GM23248 (cell line): ENCODE data around the gene CAMK2D. TPM values are rescaled to one million over a fixed set of nuclear protein-coding genes. Genes with fewer than 3 reads are reported as not detected.

ENCODE experiments used
- DNase-seq: peaks from one replicate; pipeline ENCODE4 v3.0.0-alpha.2; 2015
- H2AFZ ChIP-seq: fragments of 200-600 bp; sonication (generic); 2 replicates; pipeline ENCODE4 v1.6.1; 2016; ENCODE audit warnings: antibody characterized with exemption
- H3F3A ChIP-seq: fragments of 200-600 bp; sonication (generic); 2 replicates; pipeline ENCODE4 v1.6.1; 2016; ENCODE audit warnings: mild to moderate bottlenecking, antibody characterized with exemption, mixed run types; ENCODE audit not compliant: insufficient read depth
- H3K27ac ChIP-seq: fragments of 200-600 bp; sonication (generic); 2 replicates; pipeline ENCODE4 v1.5.1; 2016; ENCODE audit warnings: mild to moderate bottlenecking
- H3K27me3 ChIP-seq: fragments of 200-600 bp; sonication (generic); replicated peaks from 2 replicates; pipeline ENCODE4 v1.6.1; 2016; ENCODE audit warnings: mild to moderate bottlenecking; ENCODE audit not compliant: insufficient read depth
- H3K36me3 ChIP-seq: fragments of 200-600 bp; sonication (generic); 2 replicates; pipeline ENCODE4 v1.6.1; 2016; ENCODE audit warnings: low read depth, mild to moderate bottlenecking
- H3K4me1 ChIP-seq: fragments of 200-600 bp; sonication (generic); 2 replicates; pipeline ENCODE4 v1.6.1; 2016; ENCODE audit warnings: mild to moderate bottlenecking; ENCODE audit not compliant: insufficient read depth
- H3K4me2 ChIP-seq: fragments of 200-600 bp; sonication (generic); one replicate; pipeline ENCODE4 v1.6.1; 2016; ENCODE audit warnings: mild to moderate bottlenecking; ENCODE audit not compliant: unreplicated experiment
- H3K4me3 ChIP-seq: fragments of 200-600 bp; sonication (generic); 2 replicates; pipeline ENCODE4 v1.5.1; 2016; ENCODE audit warnings: mild to moderate bottlenecking
- H3K79me2 ChIP-seq: fragments of 200-600 bp; sonication (generic); 2 replicates; pipeline ENCODE4 v1.6.1; 2016; ENCODE audit warnings: mild to moderate bottlenecking; ENCODE audit not compliant: insufficient read depth
- H3K9ac ChIP-seq: fragments of 200-600 bp; sonication (generic); 2 replicates; pipeline ENCODE4 v1.6.1; 2016; ENCODE audit warnings: mild to moderate bottlenecking
- H3K9me2 ChIP-seq: fragments of 200-600 bp; sonication (generic); 2 replicates; pipeline ENCODE4 v1.6.1; 2016; ENCODE audit warnings: mixed run types, mild to moderate bottlenecking, moderate library complexity; ENCODE audit not compliant: insufficient read depth
- H3K9me3 ChIP-seq: fragments of 200-600 bp; sonication (generic); one replicate; pipeline ENCODE4 v1.6.1; 2017; ENCODE audit warnings: low read depth
- H4K20me1 ChIP-seq: fragments of 200-600 bp; sonication (generic); 2 replicates; pipeline ENCODE4 v1.6.0; 2016; ENCODE audit not compliant: insufficient read depth
- EZH2 ChIP-seq: fragments of 200-600 bp; sonication (generic); IDR thresholded peaks from 2 replicates; pipeline ENCODE4 v1.6.1; 2018; ENCODE audit warnings: antibody characterized with exemption, mild to moderate bottlenecking; ENCODE audit not compliant: insufficient read depth, poor library complexity, severe bottlenecking
- EZH2phosphoT487 ChIP-seq: fragments of 200-600 bp; sonication (generic); IDR thresholded peaks from 2 replicates; pipeline ENCODE4 v1.6.1; 2018; ENCODE audit warnings: antibody characterized with exemption, moderate library complexity, mild to moderate bottlenecking, low read depth; ENCODE audit not compliant: insufficient read depth
- WGBS, 2 experiments: methylation state at CpG; one replicate each; pipeline ENCODE4 v1.1.6; 2015 to 2017; ENCODE audit warnings: low lambda C conversion rate in 2 of 2, low coverage in 1 of 2; ENCODE audit errors: missing lambda C conversion rate in 2 of 2; 5-methylcytosine and 5-hydroxymethylcytosine counted together
- in situ Hi-C: fragments of 300-500 bp; cut with MboI; formaldehyde crosslinking; loops from 2 replicates; pipeline ENCODE4 v1.15.0; 2020
- polyA plus RNA-seq: library from polyadenylated mRNA; unstranded; fragments of >200 nt; fragmentation: Nextera tagmentation; extraction: Ambion mirVana; gene quantifications from 2 replicates; pipeline ENCODE4 v1.2.1, GENCODE V29; 2016
- total RNA-seq: library from RNA; depleted of rRNA; stranded (reverse); fragments of >200 nt; shearing (Covaris generic); gene quantifications from 2 replicates; pipeline ENCODE4 v1.2.3, GENCODE V29; 2014

CAMK2D gene
- total and polyA plus RNA-seq, 2 experiments from 2014 or later, result 78.8 to 94.5 TPM

GRCh38 chr4:113635739-113636437 is 125.7 kb downstream of the CAMK2D start:
- Histone ChIP-seq H3K4me3 (no peak overlapping the region), H3F3A (no peaks in the 10 kb centered on the region), H3K27ac (no peak overlapping the region), H3K27me3 (no peaks in the 10 kb centered on the region), H3K79me2 (peaks cover 97% of the 10 kb centered on the region), H3K4me2 (no peak overlapping the region), H3K4me1 (peaks cover 25% of the 10 kb centered on the region), H3K36me3 (no peaks in the 10 kb centered on the region), H3K9me2 (no peaks in the 10 kb centered on the region), H2AFZ (no peak overlapping the region), H3K9ac (no peak overlapping the region), H3K9me3 (no peaks in the 10 kb centered on the region), H4K20me1 (peaks cover 5% of the 10 kb centered on the region; the same call in 1 of the 2 replicates)
- no peak for DNase-seq
- in situ Hi-C loops, result no loop called here
- TF ChIP-seq EZH2 (no peak), EZH2phosphoT487 (no peak)
- 95 to 96% methylated on average over 3 of the region's 3 CpGs for WGBS, 2 experiments

DNA sequence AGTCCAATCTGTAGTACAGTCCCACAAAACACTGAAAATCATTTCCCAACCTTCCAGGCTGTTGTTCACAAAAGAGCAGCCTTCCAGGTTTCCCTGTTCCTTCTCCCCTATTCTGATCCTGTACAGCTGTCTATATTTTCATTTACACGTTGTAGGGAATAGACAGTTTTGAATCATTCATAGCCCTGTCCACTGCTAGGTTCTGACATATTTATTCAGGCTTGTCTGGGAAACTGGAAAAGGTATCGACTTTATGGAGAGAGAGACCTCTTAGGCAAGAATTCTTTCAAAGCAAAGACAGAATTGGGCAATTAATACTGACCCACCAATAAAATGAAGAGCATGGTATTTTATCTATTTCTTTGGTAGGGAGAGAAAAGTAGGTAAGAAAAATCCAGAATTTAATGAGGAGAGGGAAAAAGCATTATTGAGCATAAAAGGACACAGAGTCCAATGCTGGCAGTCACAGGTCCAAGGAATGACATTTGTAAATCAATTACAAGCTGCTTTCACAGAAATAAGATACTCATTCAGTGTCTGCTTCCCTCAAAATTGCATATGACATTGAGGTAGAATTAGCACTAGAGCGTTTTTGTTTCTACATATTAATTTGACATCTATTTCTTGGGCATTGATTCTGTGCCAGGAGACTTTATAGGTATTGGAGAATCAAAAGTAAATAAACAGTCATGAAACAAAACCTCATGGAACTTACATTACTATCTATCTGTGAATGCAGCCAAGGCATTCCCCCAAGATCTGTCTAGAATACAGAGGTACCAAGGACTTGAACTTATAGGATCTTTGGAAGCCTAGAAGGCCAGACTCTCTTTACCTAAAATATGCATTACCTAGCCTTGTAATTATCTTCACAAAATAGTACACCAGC is 127.2 kb downstream of the CAMK2D start:
- 82 to 88% methylated on average over 3 of the region's 3 CpGs for WGBS, 2 experiments
- no peaks in the 10 kb centered on the region for H3F3A ChIP-seq
- TF ChIP-seq EZH2 (no peak), EZH2phosphoT487 (no peak)
- in situ Hi-C loops, result no loop called here
- H3K9ac ChIP-seq, result no peak overlapping the region
- H4K20me1 ChIP-seq, result peaks cover 12% of the 10 kb centered on the region; the same call in 1 of the 2 replicates
- peaks cover 25% of the 10 kb centered on the region for H3K4me1 ChIP-seq
- no peaks in the 10 kb centered on the region for H3K36me3 ChIP-seq
- no peaks in the 10 kb centered on the region for H3K9me2 ChIP-seq
- H3K9me3 ChIP-seq, result no peaks in the 10 kb centered on the region
- peaks cover 97% of the 10 kb centered on the region for H3K79me2 ChIP-seq
- H3K27ac ChIP-seq, result no peak overlapping the region
- no peak overlapping the region for H3K4me2 ChIP-seq
- H3K4me3 ChIP-seq, result no peak overlapping the region
- H2AFZ ChIP-seq, result no peak overlapping the region
- no peak for DNase-seq
- H3K27me3 ChIP-seq, result no peaks in the 10 kb centered on the region

DNA sequence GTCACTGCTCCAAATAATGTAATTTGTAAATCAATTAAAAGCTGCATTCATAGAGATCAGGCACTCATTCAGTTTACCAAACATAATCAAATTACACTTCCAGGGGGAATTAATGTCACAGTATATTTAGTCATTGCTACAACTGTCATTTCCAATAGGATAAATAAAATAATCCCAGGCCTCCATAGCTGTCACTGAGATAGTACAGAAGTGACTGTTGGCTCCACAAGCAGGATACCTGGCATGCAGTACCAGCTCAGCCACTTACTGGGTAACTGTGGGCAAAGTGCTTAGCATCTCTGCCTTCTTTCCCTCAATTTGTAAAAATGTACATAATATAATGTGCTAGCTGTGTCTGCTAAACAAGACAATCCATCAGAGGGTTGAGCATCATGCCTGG is 128.1 kb downstream of the CAMK2D start:
- peaks cover 12% of the 10 kb centered on the region; the same call in 1 of the 2 replicates for H4K20me1 ChIP-seq
- H3K79me2 ChIP-seq, result peaks cover 97% of the 10 kb centered on the region

GRCh38 chr4:113628711-113629110 is 132.8 kb downstream of the CAMK2D start:
- H3K9me3 ChIP-seq, result no peaks in the 10 kb centered on the region
- H3K79me2 ChIP-seq, result peaks cover 100% of the 10 kb centered on the region
- no peaks in the 10 kb centered on the region for H3K4me1 ChIP-seq
- in situ Hi-C loops, result no loop called here
- H3K27me3 ChIP-seq, result no peaks in the 10 kb centered on the region
- H3K9ac ChIP-seq, result no peak overlapping the region
- TF ChIP-seq EZH2phosphoT487 (no peak), EZH2 (no peak)
- WGBS, 2 experiments, result 94 to 95% methylated on average over 1 of the region's 1 CpG
- H3K4me3 ChIP-seq, result no peak overlapping the region
- 0 out of 2 replicates have a peak, but pooled peaks cover 16% of the 10 kb centered on the region for H4K20me1 ChIP-seq
- no peak overlapping the region for H2AFZ ChIP-seq
- H3K36me3 ChIP-seq, result peaks cover 2% of the 10 kb centered on the region; the same call in 1 of the 2 replicates
- DNase-seq, result no peak
- H3K27ac ChIP-seq, result no peak overlapping the region
- H3F3A ChIP-seq, result no peaks in the 10 kb centered on the region; the same call in 1 of the 2 replicates
- H3K9me2 ChIP-seq, result no peaks in the 10 kb centered on the region
- H3K4me2 ChIP-seq, result no peak overlapping the region

More for the DNA sequence above, 128.1 kb downstream of the CAMK2D start:
- Histone ChIP-seq H3K9me2 (no peaks in the 10 kb centered on the region), H3K4me3 (no peak overlapping the region), H3K4me2 (no peak overlapping the region), H2AFZ (no peak overlapping the region), H3K36me3 (no peaks in the 10 kb centered on the region), H3K9me3 (no peaks in the 10 kb centered on the region), H3K27ac (no peak overlapping the region), H3K4me1 (peaks cover 25% of the 10 kb centered on the region), H3K27me3 (no peaks in the 10 kb centered on the region), H3K9ac (no peak overlapping the region), H3F3A (no peaks in the 10 kb centered on the region)
- DNase-seq, result no peak
- in situ Hi-C loops, result no loop called here
- TF ChIP-seq EZH2phosphoT487 (no peak), EZH2 (no peak)
